NT2/D1 (cell line): ENCODE results near the gene CALHM3.
"Not testable (repeated sequence)": the region's sequence is repeated elsewhere in the genome, so short reads cannot be mapped to it uniquely, and the experiment has no call there.

Source experiments
- DNase-seq: peaks from one replicate; pipeline ENCODE4 v3.0.0-alpha.2; 2011; ENCODE audit warnings: low read depth, low spot score
- H3K27me3 ChIP-seq: 2 replicates; pipeline ENCODE4 v1.6.0; 2011; ENCODE audit warnings: mild to moderate bottlenecking; ENCODE audit not compliant: insufficient read length, insufficient read depth
- H3K36me3 ChIP-seq: 2 replicates; pipeline ENCODE4 v1.6.1; 2011; ENCODE audit warnings: mild to moderate bottlenecking, low read length, mixed read lengths; ENCODE audit not compliant: insufficient read depth, insufficient read length
- H3K4me1 ChIP-seq: 2 replicates; pipeline ENCODE4 v1.5.1; 2011; ENCODE audit not compliant: insufficient read depth, insufficient read length
- H3K4me3 ChIP-seq: 2 replicates; pipeline ENCODE4 v1.5.1; 2011; ENCODE audit warnings: low read depth; ENCODE audit not compliant: insufficient read length
- H3K9ac ChIP-seq: 2 replicates; pipeline ENCODE4 v1.6.0; 2011; ENCODE audit warnings: low read depth; ENCODE audit not compliant: insufficient read length
- H3K9me3 ChIP-seq: 2 replicates; pipeline ENCODE4 v1.5.1; 2011; ENCODE audit warnings: mild to moderate bottlenecking, low read length; ENCODE audit not compliant: insufficient read depth
- SUZ12 ChIP-seq: IDR thresholded peaks from 2 replicates; pipeline ENCODE4 v1.6.1; 2011; ENCODE audit not compliant: insufficient read length, insufficient read depth; ENCODE audit errors: extremely low read depth
- YY1 ChIP-seq: IDR thresholded peaks from 2 replicates; pipeline ENCODE4 v1.6.1; 2011; ENCODE audit not compliant: insufficient read length, insufficient read depth
- ZNF274 ChIP-seq: IDR thresholded peaks from 2 replicates; pipeline ENCODE4 v1.6.1; 2011; ENCODE audit warnings: mild to moderate bottlenecking, low read depth, low read length

The CALHM3 gene, protein sequence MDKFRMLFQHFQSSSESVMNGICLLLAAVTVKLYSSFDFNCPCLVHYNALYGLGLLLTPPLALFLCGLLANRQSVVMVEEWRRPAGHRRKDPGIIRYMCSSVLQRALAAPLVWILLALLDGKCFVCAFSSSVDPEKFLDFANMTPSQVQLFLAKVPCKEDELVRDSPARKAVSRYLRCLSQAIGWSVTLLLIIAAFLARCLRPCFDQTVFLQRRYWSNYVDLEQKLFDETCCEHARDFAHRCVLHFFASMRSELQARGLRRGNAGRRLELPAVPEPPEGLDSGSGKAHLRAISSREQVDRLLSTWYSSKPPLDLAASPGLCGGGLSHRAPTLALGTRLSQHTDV

DNA sequence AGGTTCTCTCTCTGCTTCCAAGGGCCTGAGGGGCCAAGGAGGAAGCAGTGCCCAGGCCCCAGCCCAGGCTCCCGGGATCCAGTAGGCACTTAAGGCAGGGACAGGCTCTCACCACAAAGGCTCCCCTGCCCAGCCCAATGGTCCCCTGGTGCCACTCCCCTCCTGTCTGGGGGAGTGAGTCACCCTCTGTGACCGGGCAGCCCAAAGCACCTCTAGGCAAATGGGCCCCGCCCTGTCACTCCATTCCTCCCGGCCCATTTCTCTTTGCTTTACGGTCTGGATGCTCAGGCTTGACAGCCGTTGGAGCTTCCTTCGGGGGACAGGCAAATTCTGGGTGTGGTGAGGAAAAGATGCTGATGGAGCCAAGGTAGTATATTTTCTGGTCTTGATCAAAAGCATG lies at the start of gene CALHM3:
TSS of gene CALHM3 (minus strand) at position 106 of the 400 bp plus-strand sequence. CDS start 208 bp downstream, outside the sequence.
- DNase-seq, result no peak
- Histone ChIP-seq H3K9me3 (no peaks in the 10 kb centered on the region), H3K27me3 (no peaks in the 10 kb centered on the region), H3K4me3 (no peak within 1 kb of the TSS), H3K4me1 (peaks cover 15% of the 10 kb centered on the region), H3K9ac (no peak within 1 kb of the TSS), H3K36me3 (no peaks in the 10 kb centered on the region)
- TF ChIP-seq SUZ12, result no peak
- no peak for TF ChIP-seq YY1
- TF ChIP-seq ZNF274, result no peak

DNA sequence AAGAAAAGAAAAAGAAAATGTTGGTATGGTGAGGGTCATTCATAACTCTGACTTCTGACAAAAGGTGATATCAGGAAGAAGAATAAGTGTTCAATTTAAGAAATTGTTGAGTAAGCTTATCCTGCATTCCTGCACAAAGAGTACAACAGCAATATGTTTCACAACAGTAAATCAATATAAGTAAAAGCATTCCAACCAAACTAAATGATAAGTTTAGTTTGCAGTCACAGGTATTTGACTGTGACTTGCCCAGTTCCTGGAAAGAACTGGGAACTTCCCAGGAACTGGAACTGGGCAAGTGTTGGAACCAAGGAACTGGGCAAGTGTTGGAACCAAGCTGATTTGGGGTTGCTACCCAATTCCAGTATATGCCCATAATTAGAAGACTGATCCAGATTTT lies 49.5 kb upstream of the CALHM3 start:
- no peak overlapping the region for H3K9ac ChIP-seq
- H3K36me3 ChIP-seq, result no peaks in the 10 kb centered on the region
- no peak overlapping the region for H3K4me3 ChIP-seq
- no peaks in the 10 kb centered on the region for H3K27me3 ChIP-seq
- H3K9me3 ChIP-seq, result peaks cover 25% of the 10 kb centered on the region
- DNase-seq, result no peak
- no peak for TF ChIP-seq YY1
- TF ChIP-seq ZNF274, result no peak
- no peak for TF ChIP-seq SUZ12
- H3K4me1 ChIP-seq, result no peaks in the 10 kb centered on the region

DNA sequence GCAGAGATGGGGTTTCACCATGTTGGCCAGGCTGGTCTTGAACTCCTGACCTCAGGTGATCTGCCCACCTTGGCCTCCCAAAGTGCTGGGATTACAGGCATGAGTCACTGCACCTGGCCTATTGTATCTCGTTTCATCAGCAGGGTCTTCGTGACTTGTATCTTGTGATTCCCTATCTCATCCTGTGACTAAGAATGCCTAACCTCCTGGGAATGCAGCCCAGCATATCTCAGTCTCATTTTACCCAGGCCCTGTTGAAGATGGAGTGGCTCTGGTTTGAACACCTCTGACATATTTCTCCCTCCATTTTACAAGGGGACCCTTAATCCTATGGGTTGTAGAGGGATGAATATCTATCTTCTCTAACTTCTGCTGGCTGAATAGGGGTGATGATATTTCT lies 48.4 kb upstream of the CALHM3 start:
- H3K9me3 ChIP-seq, result peaks cover 25% of the 10 kb centered on the region
- H3K27me3 ChIP-seq, H3K4me1 ChIP-seq, H3K36me3 ChIP-seq, H3K4me3 ChIP-seq, H3K9ac ChIP-seq, DNase-seq: not testable (repeated sequence)

DNA sequence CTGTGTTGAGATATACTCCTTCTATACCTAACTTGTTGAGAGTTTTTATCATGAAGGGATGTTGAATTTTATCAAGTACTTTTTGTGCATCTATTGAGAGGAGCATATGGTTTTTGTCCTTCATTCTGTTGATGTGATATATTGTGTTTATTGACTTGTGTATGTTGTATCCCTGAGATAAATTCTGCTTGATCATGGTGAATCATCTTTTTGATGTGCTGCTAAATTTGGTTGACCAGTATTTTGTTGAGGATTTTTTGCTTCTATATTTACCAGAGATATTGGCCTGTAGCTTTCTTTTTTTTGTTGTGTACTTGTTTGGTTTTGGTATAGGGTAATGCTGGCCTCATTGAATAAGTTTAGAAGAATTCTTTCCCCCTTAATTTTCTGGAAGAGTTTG lies 46.9 kb upstream of the CALHM3 start:
- DNase-seq, result no peak
- Histone ChIP-seq H3K36me3 (no peaks in the 10 kb centered on the region), H3K9ac (no peak overlapping the region), H3K4me3 (no peak overlapping the region), H3K4me1 (no peaks in the 10 kb centered on the region), H3K27me3 (no peaks in the 10 kb centered on the region), H3K9me3 (peaks cover 25% of the 10 kb centered on the region)
- no peak for TF ChIP-seq YY1
- TF ChIP-seq SUZ12, result no peak
- no peak for TF ChIP-seq ZNF274

DNA sequence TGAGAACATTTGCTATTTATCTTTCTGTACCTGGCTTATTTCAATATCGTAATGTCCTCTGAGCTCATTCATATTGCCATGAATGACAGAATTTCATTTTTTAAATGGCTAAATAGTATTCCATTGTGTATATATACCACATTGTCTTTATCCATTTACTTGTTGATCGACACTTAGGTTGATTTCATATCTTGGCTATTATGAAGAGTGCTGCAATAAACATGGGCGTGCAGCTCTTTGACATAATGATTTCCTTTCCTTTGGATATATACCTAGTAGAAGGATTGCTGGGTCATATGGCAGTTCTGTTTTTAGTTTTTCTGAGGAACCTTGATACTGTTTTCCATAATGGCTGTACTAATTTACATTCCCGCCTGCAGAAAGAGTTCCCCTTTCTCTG lies 44.6 kb upstream of the CALHM3 start:
- Histone ChIP-seq H3K36me3 (no peaks in the 10 kb centered on the region), H3K4me3 (no peak overlapping the region), H3K27me3 (no peaks in the 10 kb centered on the region), H3K4me1 (no peaks in the 10 kb centered on the region), H3K9ac (no peak overlapping the region), H3K9me3 (peaks cover 18% of the 10 kb centered on the region; the same call in 1 of the 2 replicates)
- TF ChIP-seq ZNF274 (no peak), SUZ12 (no peak), YY1 (no peak)
- DNase-seq, result no peak

DNA sequence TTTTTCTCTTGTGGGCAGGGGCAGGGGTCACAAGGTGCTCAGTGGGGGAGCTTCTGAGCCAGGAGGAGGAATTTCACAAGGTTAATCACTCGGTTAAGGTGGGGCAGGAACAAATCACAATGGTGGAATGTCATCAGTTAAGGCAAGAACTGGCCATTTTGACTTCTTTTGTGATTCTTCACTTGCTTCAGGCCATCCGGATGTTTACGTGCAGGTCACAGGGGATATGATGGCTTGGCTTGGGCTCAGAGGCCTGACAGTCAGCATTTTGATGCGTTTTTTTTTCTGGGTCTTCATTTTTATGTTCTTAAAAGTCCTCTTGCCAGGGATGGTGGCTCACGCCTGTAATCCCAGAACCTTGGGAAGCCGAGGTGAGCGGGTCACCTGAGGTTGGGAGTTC lies 43.0 kb upstream of the CALHM3 start:
- H3K27me3 ChIP-seq, H3K9ac ChIP-seq, H3K4me1 ChIP-seq, H3K4me3 ChIP-seq, DNase-seq, H3K36me3 ChIP-seq: not testable (repeated sequence)
- H3K9me3 ChIP-seq, result peaks cover 16% of the 10 kb centered on the region; the same call in 1 of the 2 replicates

DNA sequence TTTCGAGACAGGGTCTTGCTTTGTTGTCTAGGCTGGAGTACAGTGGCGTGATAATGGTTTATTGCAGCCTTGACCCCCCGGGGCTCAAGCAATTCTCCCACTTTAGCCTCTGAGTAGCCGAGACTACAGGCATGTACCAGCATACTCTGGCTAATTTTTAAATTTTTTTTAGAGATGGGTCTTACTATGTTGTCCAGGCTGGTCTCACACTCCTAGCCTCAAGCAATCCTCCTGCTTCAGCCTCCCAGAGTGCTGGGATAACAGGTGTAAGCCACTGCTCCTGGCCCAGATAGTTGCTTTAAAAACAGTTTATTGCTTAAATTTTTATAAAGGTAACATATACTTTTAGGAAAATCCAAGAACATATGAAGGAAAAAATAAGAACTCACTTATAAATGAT lies 40.8 kb upstream of the CALHM3 start:
- H3K4me1 ChIP-seq, result no peaks in the 10 kb centered on the region
- no peak for TF ChIP-seq ZNF274
- TF ChIP-seq YY1, result no peak
- no peak for TF ChIP-seq SUZ12
- H3K9me3 ChIP-seq, result peaks cover 7% of the 10 kb centered on the region; the same call in 1 of the 2 replicates
- no peak overlapping the region for H3K9ac ChIP-seq
- H3K27me3 ChIP-seq, result no peaks in the 10 kb centered on the region
- DNase-seq, result no peak
- no peak overlapping the region for H3K4me3 ChIP-seq
- no peaks in the 10 kb centered on the region for H3K36me3 ChIP-seq

DNA sequence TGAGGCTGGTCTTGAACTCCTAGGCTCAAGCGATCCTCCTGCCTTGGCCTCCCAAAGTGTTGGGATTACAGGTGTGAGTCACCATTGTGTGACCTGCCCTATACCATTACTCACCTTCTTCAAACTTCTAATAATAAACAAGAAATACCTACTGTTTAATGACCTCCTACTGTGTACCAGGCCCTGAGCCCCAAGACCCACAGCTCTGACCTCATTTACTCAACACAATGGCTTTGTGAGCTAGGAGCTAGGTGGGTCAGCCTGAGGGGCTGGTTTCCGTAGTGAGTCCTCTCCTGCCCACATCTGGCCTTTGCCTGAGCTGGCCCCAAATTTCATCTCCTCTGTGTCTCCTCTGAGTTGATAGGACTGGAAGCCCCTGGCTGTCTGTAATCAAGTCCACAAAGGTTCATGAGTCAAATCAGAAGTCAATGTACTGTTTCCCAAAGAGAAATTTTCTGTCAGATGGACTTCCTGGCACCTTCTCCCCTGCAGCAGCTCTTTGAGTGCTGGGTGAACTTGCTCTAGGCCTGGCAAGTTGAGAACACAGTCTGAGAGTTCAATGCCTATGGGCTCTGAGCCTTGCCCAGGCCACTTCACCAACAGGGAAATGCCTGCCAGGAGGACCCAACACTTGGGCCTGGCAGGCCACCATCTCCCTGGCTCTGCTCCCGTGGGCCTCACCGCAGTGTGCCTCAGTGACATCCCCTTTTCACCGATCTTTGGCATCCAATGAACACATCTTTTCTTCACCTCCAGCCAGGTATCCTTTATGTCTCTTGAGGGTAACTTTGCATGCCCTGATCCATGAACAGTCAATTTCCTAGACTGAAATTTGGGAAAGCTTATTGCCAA lies 38.4 kb upstream of the CALHM3 start:
- Histone ChIP-seq H3K9me3 (peaks cover 7% of the 10 kb centered on the region; the same call in 1 of the 2 replicates), H3K4me3 (no peak overlapping the region), H3K27me3 (no peaks in the 10 kb centered on the region), H3K4me1 (peaks cover 3% of the 10 kb centered on the region), H3K36me3 (no peaks in the 10 kb centered on the region), H3K9ac (no peak overlapping the region)
- TF ChIP-seq SUZ12 (no peak), ZNF274 (no peak), YY1 (no peak)
- no peak for DNase-seq
